Epithelial cell of proximal tubule (primary cell): ENCODE measurements around the gene SH2D7. TPM values are rescaled to one million over a fixed set of nuclear protein-coding genes. Genes with fewer than 3 reads are reported as not detected.
"Not testable (repeated sequence)": the region's sequence is repeated elsewhere in the genome, so short reads cannot be mapped to it uniquely, and the experiment has no call there.

ENCODE experiments used
- DNase-seq: peaks from one replicate; pipeline ENCODE4 v3.0.0-alpha.2; 2011; ENCODE audit warnings: low read depth
- H3K4me3 ChIP-seq: 2 replicates; pipeline ENCODE4 v1.5.1; 2011; ENCODE audit warnings: low read depth, mild to moderate bottlenecking, low read length
- CTCF ChIP-seq: conservative IDR thresholded peaks from 2 replicates; pipeline ENCODE4 v1.5.1; 2012; ENCODE audit warnings: low read depth, mild to moderate bottlenecking, low read length
- total RNA-seq: library from RNA; depleted of rRNA; stranded (reverse); fragments of >200 nt; gene quantifications from 2 replicates; pipeline ENCODE4 v1.2.3, GENCODE V29; 2015

Gene SH2D7
- total RNA-seq, 1 donor from 2014 or later = not detected

DNA sequence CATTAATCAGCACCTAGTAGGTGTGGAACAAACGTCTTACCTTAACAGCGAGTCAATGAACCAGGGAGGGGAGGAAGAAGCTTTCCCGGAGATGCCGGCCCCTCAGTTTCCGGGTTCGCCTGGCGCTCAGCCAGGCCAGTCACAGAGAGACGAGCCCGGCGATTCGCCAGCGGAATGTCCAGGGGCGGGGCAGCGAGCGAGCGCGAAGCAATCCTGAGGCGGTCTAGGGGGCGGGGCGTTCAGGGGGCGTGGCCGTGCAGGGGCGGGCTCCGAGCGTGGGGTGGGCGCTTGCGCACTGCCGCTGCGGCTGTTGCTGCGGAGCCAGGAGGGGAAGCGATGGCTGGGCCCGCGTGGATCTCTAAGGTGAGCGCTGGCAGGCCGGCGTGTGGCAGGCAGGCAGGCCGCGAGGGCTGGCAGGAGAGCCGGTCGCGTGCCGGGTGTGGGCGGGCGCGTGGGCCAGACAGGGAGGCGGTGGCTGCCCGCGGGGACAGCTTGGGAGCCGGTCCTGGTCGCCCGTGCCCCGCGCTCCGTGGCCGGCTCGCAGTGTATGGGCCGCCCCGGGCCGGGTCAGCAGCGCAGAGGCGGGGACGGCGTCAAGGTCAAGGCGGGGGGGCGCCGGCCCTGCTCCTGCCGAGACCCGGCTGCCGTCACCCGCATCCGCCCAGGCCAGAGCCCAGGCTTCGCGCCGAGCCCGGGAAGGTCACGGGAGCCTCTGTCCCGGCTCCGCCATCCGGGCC lies 56.9 kb downstream of the SH2D7 start, which contains the start of gene IDH3A:
IDH3A (plus strand) TSS at position 295 of the 737 bp plus-strand sequence; CDS start at position 337, 42 bp downstream.
- H3K4me3 ChIP-seq = peak within 1 kb of the TSS; percentile 90
- DNase-seq = peak; percentile 45
- no peak for TF ChIP-seq CTCF

GRCh38 chr15:78149805-78150751 lies 57.7 kb downstream of the SH2D7 start:
- H3K4me3 ChIP-seq = peak overlapping the region; percentile 90
- TF ChIP-seq CTCF = no peak
- no peak for DNase-seq

DNA sequence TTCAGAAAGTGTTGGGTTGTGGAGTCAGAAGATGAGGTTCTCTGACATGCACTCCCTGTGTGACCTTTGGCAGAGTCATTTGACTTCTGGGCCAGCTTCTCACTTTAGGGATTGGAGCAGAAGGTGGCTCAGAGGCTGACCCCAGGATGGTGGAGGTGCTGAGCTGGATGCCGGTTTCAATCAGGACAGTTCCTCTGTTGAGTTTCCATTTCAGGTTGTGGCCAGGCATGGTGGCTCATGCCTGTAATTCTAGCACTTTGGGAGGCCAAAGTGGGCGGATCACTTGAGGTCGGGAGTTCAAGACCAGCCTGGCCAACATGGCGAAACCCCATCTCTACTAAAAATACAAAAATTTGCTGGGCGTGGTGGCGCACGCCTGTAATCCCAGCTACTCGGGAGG lies 58.7 kb downstream of the SH2D7 start:
- DNase-seq, H3K4me3 ChIP-seq: not testable (repeated sequence)

Other genes starting within 250 kb of the SH2D7 start
- gene TBC1D2B, start 14.8 kb upstream of the SH2D7 start, total RNA-seq = 15.0 and 21.3 TPM in 2 replicates
- 10.1 and 17.9 TPM in 2 replicates for gene CIB2, start 38.9 kb downstream of the SH2D7 start, total RNA-seq
- 40.8 and 57.5 TPM in 2 replicates for gene IDH3A, start 56.8 kb downstream of the SH2D7 start, total RNA-seq
- 0.07 and 0.35 TPM in 2 replicates for gene ACSBG1, start 142.0 kb downstream of the SH2D7 start, total RNA-seq
- gene DNAJA4, start 172.0 kb downstream of the SH2D7 start, total RNA-seq = 10.2 and 11.1 TPM in 2 replicates
- 62.7 and 79.1 TPM in 2 replicates for gene SKIC8, start 207.0 kb downstream of the SH2D7 start, total RNA-seq
- gene CRABP1, start 247.8 kb downstream of the SH2D7 start, total RNA-seq = not detected in 2 replicates